Osteoblast (primary cell): ENCODE data around the gene FKBP2. TPM values are rescaled to one million over a fixed set of nuclear protein-coding genes. Genes with fewer than 3 reads are reported as not detected.

Experiments
- DNase-seq: peaks from one replicate; pipeline ENCODE4 v3.0.0; 2011; ENCODE audit warnings: low spot score, mixed read lengths; ENCODE audit not compliant: insufficient read length; ENCODE audit errors: missing footprints
- H2AFZ ChIP-seq: 2 replicates; pipeline ENCODE4 v1.6.0; 2011; ENCODE audit warnings: mild to moderate bottlenecking, low read length
- H3K27ac ChIP-seq: 2 replicates; pipeline ENCODE4 v1.5.1; 2011; ENCODE audit warnings: mild to moderate bottlenecking, low read depth, low read length, moderate library complexity
- H3K27me3 ChIP-seq: 2 replicates; pipeline ENCODE4 v1.6.0; 2012; ENCODE audit warnings: mild to moderate bottlenecking, control low read depth, inconsistent platforms, low read length, moderate library complexity; ENCODE audit not compliant: insufficient read depth
- H3K36me3 ChIP-seq: 2 replicates; pipeline ENCODE4 v1.5.1; 2011; ENCODE audit warnings: mild to moderate bottlenecking, low read length, control low read depth, moderate library complexity; ENCODE audit not compliant: insufficient read depth
- H3K4me1 ChIP-seq: 2 replicates; pipeline ENCODE4 v1.5.1; 2011; ENCODE audit warnings: mild to moderate bottlenecking, low read length, control low read depth, moderate library complexity; ENCODE audit not compliant: insufficient read depth
- H3K4me2 ChIP-seq: 2 replicates; pipeline ENCODE4 v1.6.0; 2011; ENCODE audit warnings: mild to moderate bottlenecking, low read length; ENCODE audit not compliant: insufficient read depth
- H3K4me3 ChIP-seq: fragments of 200-600 bp; sonication (generic); 3 replicates; pipeline ENCODE4 v1.5.1; 2012; ENCODE audit warnings: mild to moderate bottlenecking, low read length, inconsistent platforms; ENCODE audit not compliant: insufficient read depth
- H3K79me2 ChIP-seq: 2 replicates; pipeline ENCODE4 v1.6.0; 2012; ENCODE audit warnings: mild to moderate bottlenecking, low read length, control low read depth, inconsistent platforms; ENCODE audit not compliant: insufficient read depth
- H3K9me3 ChIP-seq: 2 replicates; pipeline ENCODE4 v1.5.1; 2011; ENCODE audit warnings: low read depth, low read length, control low read depth
- H4K20me1 ChIP-seq: 2 replicates; pipeline ENCODE4 v1.6.0; 2012; ENCODE audit warnings: mild to moderate bottlenecking, low read length, control low read depth; ENCODE audit not compliant: insufficient read depth
- total RNA-seq: library from RNA; depleted of rRNA; stranded (reverse); fragments of >200 nt; gene quantifications from 2 replicates; pipeline ENCODE4 v1.2.3, GENCODE V29; 2012
- TF ChIP-seq, protein P1 (sequence below): IDR thresholded peaks from 2 replicates; pipeline ENCODE4 v1.5.1; 2011; ENCODE audit warnings: mild to moderate bottlenecking, low read depth, low read length, moderate library complexity; ENCODE audit errors: extremely low read depth

Gene FKBP2
- total RNA-seq, 1 donor = 31.1 TPM

DNA sequence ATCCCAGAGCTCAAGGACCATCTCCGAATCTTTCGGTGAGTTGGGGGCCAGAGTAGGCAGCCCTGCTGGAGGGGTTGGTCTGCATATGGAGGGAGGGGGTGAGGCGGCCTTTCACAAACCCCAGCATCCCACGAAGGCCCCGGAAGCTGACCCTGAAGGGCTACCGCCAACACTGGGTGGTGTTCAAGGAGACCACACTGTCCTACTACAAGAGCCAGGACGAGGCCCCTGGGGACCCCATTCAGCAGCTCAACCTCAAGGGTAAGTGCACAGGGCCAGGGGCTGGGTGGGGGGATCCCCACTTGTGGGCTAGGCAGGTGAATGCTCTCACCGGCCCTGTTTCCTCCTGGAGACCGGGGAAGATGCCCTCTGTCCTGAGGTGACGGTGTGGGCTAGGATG lies 21.1 kb upstream of the FKBP2 start:
- no peak overlapping the region for H3K27ac ChIP-seq
- H3K4me1 ChIP-seq = no peaks in the 10 kb centered on the region
- H2AFZ ChIP-seq = no peak overlapping the region
- TF ChIP-seq, protein P1, sequence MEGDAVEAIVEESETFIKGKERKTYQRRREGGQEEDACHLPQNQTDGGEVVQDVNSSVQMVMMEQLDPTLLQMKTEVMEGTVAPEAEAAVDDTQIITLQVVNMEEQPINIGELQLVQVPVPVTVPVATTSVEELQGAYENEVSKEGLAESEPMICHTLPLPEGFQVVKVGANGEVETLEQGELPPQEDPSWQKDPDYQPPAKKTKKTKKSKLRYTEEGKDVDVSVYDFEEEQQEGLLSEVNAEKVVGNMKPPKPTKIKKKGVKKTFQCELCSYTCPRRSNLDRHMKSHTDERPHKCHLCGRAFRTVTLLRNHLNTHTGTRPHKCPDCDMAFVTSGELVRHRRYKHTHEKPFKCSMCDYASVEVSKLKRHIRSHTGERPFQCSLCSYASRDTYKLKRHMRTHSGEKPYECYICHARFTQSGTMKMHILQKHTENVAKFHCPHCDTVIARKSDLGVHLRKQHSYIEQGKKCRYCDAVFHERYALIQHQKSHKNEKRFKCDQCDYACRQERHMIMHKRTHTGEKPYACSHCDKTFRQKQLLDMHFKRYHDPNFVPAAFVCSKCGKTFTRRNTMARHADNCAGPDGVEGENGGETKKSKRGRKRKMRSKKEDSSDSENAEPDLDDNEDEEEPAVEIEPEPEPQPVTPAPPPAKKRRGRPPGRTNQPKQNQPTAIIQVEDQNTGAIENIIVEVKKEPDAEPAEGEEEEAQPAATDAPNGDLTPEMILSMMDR = no peak
- H3K4me2 ChIP-seq = no peak overlapping the region
- peaks cover 2% of the 10 kb centered on the region for H3K79me2 ChIP-seq
- H3K27me3 ChIP-seq = no peaks in the 10 kb centered on the region
- H3K36me3 ChIP-seq = peaks cover 5% of the 10 kb centered on the region
- DNase-seq = peak; percentile 53
- H4K20me1 ChIP-seq = no peaks in the 10 kb centered on the region
- H3K4me3 ChIP-seq = no peak overlapping the region
- no peaks in the 10 kb centered on the region for H3K9me3 ChIP-seq

DNA sequence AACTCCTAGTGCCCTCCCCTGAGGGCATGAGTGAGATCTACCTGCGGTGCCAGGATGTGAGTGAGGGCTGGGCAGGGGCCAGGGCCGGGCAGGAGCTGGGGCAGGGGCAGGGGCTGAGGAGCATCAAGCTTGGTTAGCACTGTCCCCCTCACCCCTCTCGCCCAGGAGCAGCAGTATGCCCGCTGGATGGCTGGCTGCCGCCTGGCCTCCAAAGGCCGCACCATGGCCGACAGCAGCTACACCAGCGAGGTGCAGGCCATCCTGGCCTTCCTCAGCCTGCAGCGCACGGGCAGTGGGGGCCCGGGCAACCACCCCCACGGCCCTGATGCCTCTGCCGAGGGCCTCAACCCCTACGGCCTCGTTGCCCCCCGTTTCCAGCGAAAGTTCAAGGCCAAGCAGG lies 20.6 kb upstream of the FKBP2 start:
- Histone ChIP-seq H3K4me3 (no peak overlapping the region), H3K79me2 (peaks cover 6% of the 10 kb centered on the region), H4K20me1 (peaks cover 5% of the 10 kb centered on the region), H3K4me2 (no peak overlapping the region), H2AFZ (no peak overlapping the region), H3K4me1 (peaks cover 4% of the 10 kb centered on the region), H3K36me3 (peaks cover 5% of the 10 kb centered on the region), H3K27me3 (no peaks in the 10 kb centered on the region), H3K9me3 (no peaks in the 10 kb centered on the region), H3K27ac (no peak overlapping the region)
- TF ChIP-seq, protein P1 = no peak
- peak; percentile 41 for DNase-seq

DNA sequence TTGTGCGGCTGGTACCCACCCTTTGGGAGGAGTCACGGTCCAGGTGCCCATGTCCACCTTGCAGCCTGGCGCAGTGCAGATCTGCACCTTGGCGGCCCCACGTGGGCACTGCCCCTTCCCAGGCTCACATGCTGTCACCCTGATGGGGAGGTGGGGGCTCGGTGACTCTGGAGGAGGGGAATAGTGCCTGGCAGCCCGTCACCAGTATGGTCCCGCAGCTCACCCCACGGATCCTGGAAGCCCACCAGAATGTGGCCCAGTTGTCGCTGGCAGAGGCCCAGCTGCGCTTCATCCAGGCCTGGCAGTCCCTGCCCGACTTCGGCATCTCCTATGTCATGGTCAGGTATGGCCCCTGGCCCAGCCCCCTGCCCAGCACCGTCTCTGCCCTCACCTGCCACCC lies 20.1 kb upstream of the FKBP2 start:
- peaks cover 5% of the 10 kb centered on the region for H4K20me1 ChIP-seq
- no peaks in the 10 kb centered on the region for H3K27me3 ChIP-seq
- no peak overlapping the region for H2AFZ ChIP-seq
- peaks cover 8% of the 10 kb centered on the region for H3K4me1 ChIP-seq
- no peaks in the 10 kb centered on the region for H3K9me3 ChIP-seq
- TF ChIP-seq, protein P1 = no peak
- no peak overlapping the region for H3K4me3 ChIP-seq
- peaks cover 11% of the 10 kb centered on the region for H3K79me2 ChIP-seq
- no peak overlapping the region for H3K27ac ChIP-seq
- H3K36me3 ChIP-seq = peaks cover 5% of the 10 kb centered on the region
- H3K4me2 ChIP-seq = no peak overlapping the region
- DNase-seq = peak; percentile 57

DNA sequence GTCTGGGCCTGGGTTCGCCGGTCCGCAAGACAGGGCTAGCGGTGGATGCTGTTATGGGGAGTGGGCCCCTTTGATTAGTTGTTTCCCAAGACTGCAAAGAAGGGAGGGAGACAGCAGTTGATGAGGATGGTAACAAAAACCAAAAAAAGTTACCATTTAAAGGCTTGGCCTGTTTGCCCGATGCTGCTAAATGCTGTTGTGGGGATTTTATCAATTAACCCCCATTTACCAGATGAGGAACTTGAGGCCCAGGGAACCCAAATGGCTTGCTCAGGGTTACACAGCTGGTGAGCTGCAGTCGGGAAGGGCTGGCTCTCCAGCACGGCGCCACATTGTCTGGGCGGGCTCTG lies 18.3 kb upstream of the FKBP2 start:
- peak; percentile 63 for DNase-seq
- H3K27me3 ChIP-seq = no peaks in the 10 kb centered on the region
- no peak overlapping the region for H3K27ac ChIP-seq
- no peak overlapping the region for H2AFZ ChIP-seq
- no peaks in the 10 kb centered on the region for H3K9me3 ChIP-seq
- peaks cover 22% of the 10 kb centered on the region for H3K4me1 ChIP-seq
- H3K4me3 ChIP-seq = no peak overlapping the region
- peaks cover 30% of the 10 kb centered on the region for H3K79me2 ChIP-seq
- H3K4me2 ChIP-seq = no peak overlapping the region
- H4K20me1 ChIP-seq = peaks cover 5% of the 10 kb centered on the region
- TF ChIP-seq, protein P1 = no peak
- H3K36me3 ChIP-seq = peaks cover 5% of the 10 kb centered on the region
